Trophoblast cell (in vitro differentiated cells and primary cell): ENCODE measurements around the gene DNM3.

Experiments
- DNase-seq, 2 donors: peaks; one replicate each; pipeline ENCODE4 v3.0.0-alpha.2; 2016
- H2AFZ ChIP-seq: 2 replicates; pipeline ENCODE4 v1.6.1; 2013; ENCODE audit warnings: low read length, moderate library complexity, mild to moderate bottlenecking; ENCODE audit not compliant: insufficient read depth, poor library complexity
- H2AK5ac ChIP-seq: 2 replicates; pipeline ENCODE4 v1.6.1; 2013; ENCODE audit warnings: mild to moderate bottlenecking, low read length
- H2BK120ac ChIP-seq: 2 replicates; pipeline ENCODE4 v1.6.1; 2013; ENCODE audit warnings: low read length, mild to moderate bottlenecking, moderate library complexity; ENCODE audit not compliant: insufficient read depth, poor library complexity
- H2BK12ac ChIP-seq: 2 replicates; pipeline ENCODE4 v1.6.1; 2013; ENCODE audit warnings: mild to moderate bottlenecking, low read length, moderate library complexity
- H2BK5ac ChIP-seq: 2 replicates; pipeline ENCODE4 v1.6.1; 2013; ENCODE audit warnings: low read length, low read depth, moderate library complexity, mild to moderate bottlenecking; ENCODE audit not compliant: poor library complexity
- H3K14ac ChIP-seq: 2 replicates; pipeline ENCODE4 v1.6.1; 2013; ENCODE audit warnings: mild to moderate bottlenecking, low read length
- H3K18ac ChIP-seq: 2 replicates; pipeline ENCODE4 v1.6.1; 2013; ENCODE audit warnings: mild to moderate bottlenecking, low read length
- H3K23ac ChIP-seq: 2 replicates; pipeline ENCODE4 v1.6.1; 2013; ENCODE audit warnings: low read length
- H3K27ac ChIP-seq: 2 replicates; pipeline ENCODE4 v1.5.1; 2013; ENCODE audit warnings: low read depth, mild to moderate bottlenecking, inconsistent platforms, low read length, moderate library complexity
- H3K27me3 ChIP-seq: 2 replicates; pipeline ENCODE4 v1.6.1; 2013; ENCODE audit warnings: inconsistent platforms, mild to moderate bottlenecking, low read length, moderate library complexity; ENCODE audit not compliant: insufficient read depth
- H3K36me3 ChIP-seq, 2 experiments: 1 replicate in 1 of 2; 2 replicates in 1 of 2; pipeline ENCODE4 v1.6.1; 2013; ENCODE audit warnings: low read length in 2 of 2, mild to moderate bottlenecking in 2 of 2, moderate library complexity in 1 of 2; ENCODE audit not compliant: insufficient read depth in 2 of 2, control insufficient read depth in 1 of 2
- H3K4ac ChIP-seq: 2 replicates; pipeline ENCODE4 v1.6.1; 2013; ENCODE audit warnings: low read depth, mild to moderate bottlenecking, low read length, moderate library complexity
- H3K4me1 ChIP-seq, 2 experiments: 1 replicate in 1 of 2; 2 replicates in 1 of 2; pipeline ENCODE4 v1.6.1; 2013; ENCODE audit warnings: low read length in 2 of 2, mild to moderate bottlenecking in 2 of 2, moderate library complexity in 1 of 2; ENCODE audit not compliant: insufficient read depth in 2 of 2, control insufficient read depth in 1 of 2
- H3K4me2 ChIP-seq: 2 replicates; pipeline ENCODE4 v1.6.1; 2013; ENCODE audit warnings: inconsistent platforms, mild to moderate bottlenecking, low read length, moderate library complexity
- H3K4me3 ChIP-seq: 2 replicates; pipeline ENCODE4 v1.5.1; 2013; ENCODE audit warnings: mild to moderate bottlenecking, low read depth, low read length, inconsistent platforms
- H3K79me1 ChIP-seq: one replicate; pipeline ENCODE4 v1.6.1; 2013; ENCODE audit warnings: low read length
- H3K79me2 ChIP-seq: 2 replicates; pipeline ENCODE4 v1.6.1; 2013; ENCODE audit warnings: low read length, mild to moderate bottlenecking; ENCODE audit not compliant: control insufficient read depth, insufficient read depth, poor library complexity
- H3K9ac ChIP-seq: 2 replicates; pipeline ENCODE4 v1.6.1; 2013; ENCODE audit warnings: mild to moderate bottlenecking, low read length
- H3K9me3 ChIP-seq: 2 replicates; pipeline ENCODE4 v1.6.1; 2013; ENCODE audit warnings: low read depth, mild to moderate bottlenecking, control low read depth, inconsistent platforms, low read length; ENCODE audit not compliant: insufficient read depth
- H4K12ac ChIP-seq: 2 replicates; pipeline ENCODE4 v1.6.1; 2013; ENCODE audit warnings: low read depth, mild to moderate bottlenecking, low read length, moderate library complexity
- H4K8ac ChIP-seq: 2 replicates; pipeline ENCODE4 v1.6.1; 2013; ENCODE audit warnings: low read depth, mild to moderate bottlenecking, low read length, moderate library complexity
- H4K91ac ChIP-seq: one replicate; pipeline ENCODE4 v1.6.1; 2013; ENCODE audit warnings: low read depth, mild to moderate bottlenecking, low read length, moderate library complexity
- WGBS: extraction: QIAGEN DNeasy Blood & Tissue Kit; methylation state at CpG from one replicate; pipeline ENCODE4 v1.1.7; 2013; ENCODE audit warnings: missing lambda C conversion rate; ENCODE audit not compliant: insufficient read length, insufficient coverage; ENCODE audit errors: extremely low coverage; 5-methylcytosine and 5-hydroxymethylcytosine counted together

The DNM3 gene

DNA sequence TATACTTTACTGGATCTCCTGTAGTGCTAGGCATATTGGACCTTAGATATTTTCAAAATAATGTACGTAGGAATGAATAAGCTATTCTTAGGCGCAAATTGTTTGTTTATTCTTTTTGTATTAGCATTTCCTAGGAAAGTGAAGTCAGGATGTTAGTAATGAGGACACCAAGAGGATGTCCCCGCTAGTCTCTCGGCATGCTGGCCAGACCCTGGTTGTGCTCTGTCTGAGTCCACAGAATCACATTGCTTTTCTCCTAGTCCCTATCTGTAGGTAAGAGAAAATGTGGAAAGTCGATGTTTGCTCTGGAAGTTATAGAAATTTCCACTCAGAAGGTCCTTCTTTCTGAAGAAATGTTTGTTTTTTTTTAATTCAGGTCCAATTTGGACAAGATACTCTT lies 31.1 kb downstream of the DNM3 start:
- H3K27ac ChIP-seq, result no peak overlapping the region
- no peak overlapping the region for H2AFZ ChIP-seq
- H3K36me3 ChIP-seq, result no peaks in the 10 kb centered on the region
- H4K8ac ChIP-seq, result no peak overlapping the region
- no peak overlapping the region for H3K4ac ChIP-seq
- no CpG with 5 or more reads among the region's 5 CpGs for WGBS
- no peaks in the 10 kb centered on the region for H3K79me1 ChIP-seq
- H2BK12ac ChIP-seq, result no peak overlapping the region
- no peak overlapping the region for H4K12ac ChIP-seq
- H3K4me2 ChIP-seq, result no peak overlapping the region
- H4K91ac ChIP-seq, result no peak overlapping the region
- H3K4me3 ChIP-seq, result no peak overlapping the region
- no peaks in the 10 kb centered on the region for H3K9me3 ChIP-seq
- no peak overlapping the region for H3K18ac ChIP-seq
- H3K14ac ChIP-seq, result no peak overlapping the region
- no peak overlapping the region for H3K9ac ChIP-seq
- no peaks in the 10 kb centered on the region for H3K79me2 ChIP-seq
- DNase-seq, result peak in 1 of 2 donors; percentile 25
- H3K4me1 ChIP-seq, result peaks cover 0 to 2% of the 10 kb centered on the region in 2 experiments
- no peak overlapping the region for H3K23ac ChIP-seq
- no peak overlapping the region for H2BK5ac ChIP-seq
- no peaks in the 10 kb centered on the region for H3K27me3 ChIP-seq
- no peak overlapping the region for H2AK5ac ChIP-seq
- H2BK120ac ChIP-seq, result no peak overlapping the region

DNA sequence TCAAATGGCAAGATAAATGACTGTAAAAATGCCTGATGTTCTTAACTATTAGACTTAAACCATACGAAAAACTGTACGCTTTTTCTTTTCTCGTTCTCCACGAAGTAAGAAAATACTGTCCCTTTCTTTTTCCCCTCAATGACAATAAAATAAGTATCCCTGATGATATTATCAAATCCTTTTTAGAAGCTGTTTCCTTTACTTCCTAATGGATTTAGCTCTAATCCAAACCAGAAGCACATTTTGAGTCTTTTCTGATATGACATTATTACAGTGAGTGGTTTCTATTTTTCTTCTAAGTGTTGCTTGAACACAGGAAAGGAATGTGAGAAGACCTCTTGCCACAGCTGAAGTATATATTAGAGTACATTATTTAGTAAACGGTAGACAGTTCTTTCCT lies 32.4 kb downstream of the DNM3 start:
- H2BK120ac ChIP-seq, result no peak overlapping the region
- H3K79me2 ChIP-seq, result no peaks in the 10 kb centered on the region
- H3K23ac ChIP-seq, result no peak overlapping the region
- WGBS, result no CpG with 5 or more reads among the region's 5 CpGs
- H3K4me3 ChIP-seq, result no peak overlapping the region
- H3K9me3 ChIP-seq, result no peaks in the 10 kb centered on the region
- no peaks in the 10 kb centered on the region for H3K79me1 ChIP-seq
- H3K36me3 ChIP-seq, result no peaks in the 10 kb centered on the region
- H3K9ac ChIP-seq, result no peak overlapping the region
- no peak for DNase-seq
- H4K8ac ChIP-seq, result no peak overlapping the region
- H3K4me2 ChIP-seq, result no peak overlapping the region
- H3K27ac ChIP-seq, result no peak overlapping the region
- no peak overlapping the region for H3K14ac ChIP-seq
- no peak overlapping the region for H4K12ac ChIP-seq
- no peak overlapping the region for H3K18ac ChIP-seq
- H3K4ac ChIP-seq, result no peak overlapping the region
- no peak overlapping the region for H2BK12ac ChIP-seq
- no peaks in the 10 kb centered on the region for H3K27me3 ChIP-seq
- no peak overlapping the region for H2AK5ac ChIP-seq
- no peak overlapping the region for H2AFZ ChIP-seq
- no peak overlapping the region for H2BK5ac ChIP-seq
- no peak overlapping the region for H4K91ac ChIP-seq
- no peaks in the 10 kb centered on the region for H3K4me1 ChIP-seq

DNA sequence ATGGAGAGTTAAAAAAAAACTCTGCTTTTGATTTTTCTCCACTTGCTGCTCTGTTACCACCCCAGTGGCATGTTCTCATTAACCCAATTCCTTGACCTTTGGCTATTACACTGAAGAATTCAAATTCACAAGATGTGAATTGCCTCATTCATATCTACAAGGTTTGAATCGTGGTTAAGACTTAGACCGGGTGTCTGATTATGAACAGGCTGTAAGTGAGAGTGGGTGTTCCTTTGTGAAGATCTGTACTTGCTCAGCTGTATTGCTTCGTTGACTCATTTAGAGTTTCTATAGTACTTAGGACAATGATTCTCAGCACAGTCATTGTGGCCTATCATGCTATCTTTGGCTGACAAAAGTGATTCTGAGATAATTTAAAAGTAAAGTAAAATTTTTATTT lies 36.4 kb downstream of the DNM3 start:
- Histone ChIP-seq H3K23ac (no peak overlapping the region), H3K9me3 (no peaks in the 10 kb centered on the region), H3K4ac (no peak overlapping the region), H3K9ac (no peak overlapping the region), H3K27ac (no peak overlapping the region), H3K79me1 (no peaks in the 10 kb centered on the region), H3K18ac (no peak overlapping the region), H2AFZ (no peak overlapping the region), H3K4me3 (no peak overlapping the region), H2BK120ac (no peak overlapping the region), H2AK5ac (no peak overlapping the region), H3K79me2 (no peaks in the 10 kb centered on the region), H3K14ac (no peak overlapping the region), H3K36me3 (no peaks in the 10 kb centered on the region), H3K4me2 (no peak overlapping the region), H4K12ac (no peak overlapping the region), H4K8ac (no peak overlapping the region), H2BK5ac (no peak overlapping the region), H3K27me3 (no peaks in the 10 kb centered on the region), H3K4me1 (no peaks in the 10 kb centered on the region), H4K91ac (no peak overlapping the region), H2BK12ac (no peak overlapping the region)
- no peak for DNase-seq
- WGBS, result no CpG with 5 or more reads among the region's 3 CpGs

DNA sequence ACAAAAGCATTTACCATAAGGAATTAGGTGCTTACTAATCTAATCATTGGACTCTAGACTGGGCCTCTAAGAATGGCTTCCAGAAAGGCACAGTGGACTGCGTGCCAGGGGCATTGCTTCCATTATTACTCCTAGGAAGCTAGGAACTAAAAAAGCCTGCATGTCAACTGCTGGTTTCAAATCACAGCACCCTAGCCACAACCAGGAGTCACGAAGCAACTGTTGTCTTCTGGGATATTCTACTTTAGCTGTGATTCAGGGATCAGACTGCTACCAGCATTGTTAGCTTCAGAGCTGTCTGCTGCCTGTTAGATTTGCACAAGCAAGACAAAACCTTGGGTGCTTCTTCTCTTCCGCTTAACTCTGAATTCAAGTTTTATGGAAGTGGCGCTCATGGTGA lies 38.3 kb downstream of the DNM3 start:
- no peak overlapping the region for H4K12ac ChIP-seq
- no peak overlapping the region for H2BK5ac ChIP-seq
- no peaks in the 10 kb centered on the region for H3K79me2 ChIP-seq
- no peak overlapping the region for H3K4ac ChIP-seq
- H2AFZ ChIP-seq, result no peak overlapping the region
- no peak overlapping the region for H3K4me2 ChIP-seq
- no peaks in the 10 kb centered on the region for H3K4me1 ChIP-seq
- H3K36me3 ChIP-seq, result no peaks in the 10 kb centered on the region
- H2BK12ac ChIP-seq, result no peak overlapping the region
- no peak overlapping the region for H4K8ac ChIP-seq
- H3K14ac ChIP-seq, result no peak overlapping the region
- no peak overlapping the region for H3K18ac ChIP-seq
- H3K4me3 ChIP-seq, result no peak overlapping the region
- no peak for DNase-seq
- H3K9ac ChIP-seq, result no peak overlapping the region
- no peaks in the 10 kb centered on the region for H3K27me3 ChIP-seq
- no peak overlapping the region for H4K91ac ChIP-seq
- H3K9me3 ChIP-seq, result no peaks in the 10 kb centered on the region
- no peak overlapping the region for H2BK120ac ChIP-seq
- no peak overlapping the region for H3K23ac ChIP-seq
- no peaks in the 10 kb centered on the region for H3K79me1 ChIP-seq
- WGBS, result no CpG with 5 or more reads among the region's 4 CpGs
- H3K27ac ChIP-seq, result no peak overlapping the region
- no peak overlapping the region for H2AK5ac ChIP-seq
